WTC11 (cell line): Measurements from ENCODE around the gene ATP8B4. TPM values are rescaled to one million over a fixed set of nuclear protein-coding genes. Genes with fewer than 3 reads are reported as not detected.

Source experiments
- ATAC-seq: fragments of 200-7000 bp; cut with Tn5 transposase; 2 replicates; pipeline ENCODE4 v1.10.0; 2021; ENCODE audit warnings: mild to moderate bottlenecking, moderate library complexity
- CTCF ChIA-PET: fragments of 300-600 bp; sonication (Branson Sonifier 250); formaldehyde crosslinking; loops from one replicate; lab custom pipeline; 2021; ENCODE audit warnings: antibody characterized with exemption; lab: Charles Lee
- POLR2A ChIA-PET: fragments of 350-600 bp; sonication (Branson Sonifier 250); formaldehyde crosslinking; loops from one replicate; lab custom pipeline; 2021; ENCODE audit warnings: antibody characterized with exemption; lab: Charles Lee
- DNase-seq: peaks from one replicate; pipeline ENCODE4 v3.0.0; 2021; ENCODE audit warnings: low spot score
- H3K27ac Mint-ChIP-seq: 2 replicates; pipeline ENCODE4 v1.8.0; 2021; ENCODE audit warnings: mixed read lengths
- H3K27me3 Mint-ChIP-seq: 2 replicates; pipeline ENCODE4 v1.8.0; 2021; ENCODE audit warnings: low read depth, mild to moderate bottlenecking, moderate library complexity, mixed read lengths
- H3K36me3 Mint-ChIP-seq: 2 replicates; pipeline ENCODE4 v1.8.0; 2021; ENCODE audit warnings: mixed read lengths
- H3K4me1 Mint-ChIP-seq: 2 replicates; pipeline ENCODE4 v1.8.0; 2022; ENCODE audit warnings: mixed read lengths
- H3K4me3 Mint-ChIP-seq: 2 replicates; pipeline ENCODE4 v1.8.0; 2021; ENCODE audit warnings: mild to moderate bottlenecking, moderate library complexity, mixed read lengths
- H3K9me3 Mint-ChIP-seq: 2 replicates; pipeline ENCODE4 v1.8.0; 2021; ENCODE audit warnings: mixed read lengths
- ATF1 ChIP-seq: sonication (generic); formaldehyde crosslinking; IDR thresholded peaks from 2 replicates; pipeline ENCODE4 v1.8.1; 2023; ENCODE audit warnings: mild to moderate bottlenecking, moderate library complexity, missing genetic modification reagents
- GRHL2 ChIP-seq: fragments of 250-450 bp; sonication (Bioruptor Pico); IDR thresholded peaks from 2 replicates; pipeline ENCODE4 v1.8.0; 2022; ENCODE audit warnings: mild to moderate bottlenecking, moderate library complexity; ENCODE audit not compliant: insufficient replicate concordance, severe bottlenecking
- IRF2 ChIP-seq: sonication (generic); formaldehyde crosslinking; IDR thresholded peaks from 2 replicates; pipeline ENCODE4 v1.8.0; 2022; ENCODE audit warnings: low read depth, missing genetic modification reagents, borderline replicate concordance
- JAZF1 ChIP-seq: fragments of 250-450 bp; sonication (Bioruptor Pico); IDR thresholded peaks from 2 replicates; pipeline ENCODE4 v1.9.0; 2021; ENCODE audit warnings: moderate library complexity, mild to moderate bottlenecking, inconsistent platforms
- KAT7 ChIP-seq: sonication (generic); formaldehyde crosslinking; IDR thresholded peaks from 2 replicates; pipeline ENCODE4 v1.8.1; 2023; ENCODE audit warnings: missing genetic modification reagents, mild to moderate bottlenecking, borderline replicate concordance
- MYBL2 ChIP-seq: sonication (generic); formaldehyde crosslinking; IDR thresholded peaks from 2 replicates; pipeline ENCODE4 v1.8.1; 2023; ENCODE audit warnings: mild to moderate bottlenecking, moderate library complexity, missing genetic modification reagents
- NFYB ChIP-seq: sonication (generic); formaldehyde crosslinking; conservative IDR thresholded peaks from 2 replicates; pipeline ENCODE4 v1.8.0; 2022; ENCODE audit warnings: low read depth, missing genetic modification reagents
- NR3C1 ChIP-seq: sonication (generic); formaldehyde crosslinking; conservative IDR thresholded peaks from 2 replicates; pipeline ENCODE4 v1.8.1; 2023; ENCODE audit warnings: low read depth, mild to moderate bottlenecking, missing genetic modification reagents
- PRRX2 ChIP-seq: fragments of 250-450 bp; sonication (Bioruptor Pico); IDR thresholded peaks from 2 replicates; pipeline ENCODE4 v1.8.0; 2021; ENCODE audit warnings: mild to moderate bottlenecking
- ZNF232 ChIP-seq: sonication (generic); formaldehyde crosslinking; IDR thresholded peaks from 2 replicates; pipeline ENCODE4 v1.8.0; 2022; ENCODE audit warnings: mild to moderate bottlenecking, missing genetic modification reagents
- ZNF317 ChIP-seq: sonication (generic); formaldehyde crosslinking; IDR thresholded peaks from 2 replicates; pipeline ENCODE4 v1.8.1; 2023; ENCODE audit warnings: low read depth, mild to moderate bottlenecking, moderate library complexity, missing genetic modification reagents, borderline replicate concordance
- ZNF671 ChIP-seq: fragments of 250-450 bp; sonication (Bioruptor Pico); IDR thresholded peaks from 2 replicates; pipeline ENCODE4 v1.8.0; 2021; ENCODE audit warnings: mild to moderate bottlenecking
- total RNA-seq: library from RNA; stranded (reverse); gene quantifications from 3 replicates; pipeline ENCODE4 v1.2.3, GENCODE V29; 2021
- TF ChIP-seq, protein P1 (sequence below): fragments of 250-450 bp; sonication (Bioruptor Pico); IDR thresholded peaks from 2 replicates; pipeline ENCODE4 v2.1.2; 2022; ENCODE audit warnings: mild to moderate bottlenecking, moderate library complexity
- TF ChIP-seq, protein P2 (sequence below): sonication (generic); formaldehyde crosslinking; conservative IDR thresholded peaks from 2 replicates; pipeline ENCODE4 v1.8.1; 2023; ENCODE audit warnings: mild to moderate bottlenecking, low read depth, missing genetic modification reagents, moderate library complexity
- TF ChIP-seq, protein P3 (sequence below): sonication (generic); formaldehyde crosslinking; IDR thresholded peaks from 2 replicates; pipeline ENCODE4 v1.8.0; 2022; ENCODE audit warnings: mild to moderate bottlenecking, missing genetic modification reagents
- TF ChIP-seq, protein P4 (sequence below): sonication (generic); formaldehyde crosslinking; IDR thresholded peaks from 2 replicates; pipeline ENCODE4 v1.8.1; 2022; ENCODE audit warnings: mild to moderate bottlenecking, moderate library complexity, missing genetic modification reagents
- TF ChIP-seq, protein P5 (sequence below): sonication (generic); formaldehyde crosslinking; IDR thresholded peaks from 2 replicates; pipeline ENCODE4 v1.8.1; 2023; ENCODE audit warnings: mild to moderate bottlenecking, missing genetic modification reagents, borderline replicate concordance
- TF ChIP-seq, protein P6 (sequence below): sonication (generic); formaldehyde crosslinking; IDR thresholded peaks from 2 replicates; pipeline ENCODE4 v1.8.1; 2022; ENCODE audit warnings: missing genetic modification reagents, borderline replicate concordance

Gene ATP8B4
- total RNA-seq, 1 experiment from 2014 or later, result 0.37 TPM

DNA sequence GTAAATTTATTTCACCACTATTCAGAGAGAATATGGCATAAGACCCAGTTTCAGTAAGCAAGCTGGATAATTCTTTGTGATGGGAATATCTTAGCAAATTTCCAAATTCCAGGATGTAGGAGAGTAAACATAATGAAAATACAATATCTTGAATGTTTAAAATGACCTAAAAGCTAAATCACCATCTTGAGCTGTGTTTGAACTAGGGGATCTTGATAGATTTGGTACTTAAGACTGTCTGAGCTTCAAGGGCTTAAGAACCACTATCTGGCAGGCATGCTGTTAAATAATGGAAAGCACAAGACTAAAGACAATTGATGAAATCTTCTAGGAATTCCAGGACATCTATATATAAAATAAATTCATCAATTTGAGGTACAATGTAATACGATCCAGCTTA is 217.7 kb downstream of the ATP8B4 start:
- Mint-ChIP-seq H3K27me3 (no peaks in the 10 kb centered on the region), H3K36me3 (no peaks in the 10 kb centered on the region), H3K9me3 (0 out of 2 replicates have a peak, but pooled peaks cover 5% of the 10 kb centered on the region), H3K4me1 (peaks cover 21% of the 10 kb centered on the region), H3K27ac (no peak overlapping the region), H3K4me3 (no peak overlapping the region)
- ATAC-seq, result no peak
- TF ChIP-seq, protein P1, sequence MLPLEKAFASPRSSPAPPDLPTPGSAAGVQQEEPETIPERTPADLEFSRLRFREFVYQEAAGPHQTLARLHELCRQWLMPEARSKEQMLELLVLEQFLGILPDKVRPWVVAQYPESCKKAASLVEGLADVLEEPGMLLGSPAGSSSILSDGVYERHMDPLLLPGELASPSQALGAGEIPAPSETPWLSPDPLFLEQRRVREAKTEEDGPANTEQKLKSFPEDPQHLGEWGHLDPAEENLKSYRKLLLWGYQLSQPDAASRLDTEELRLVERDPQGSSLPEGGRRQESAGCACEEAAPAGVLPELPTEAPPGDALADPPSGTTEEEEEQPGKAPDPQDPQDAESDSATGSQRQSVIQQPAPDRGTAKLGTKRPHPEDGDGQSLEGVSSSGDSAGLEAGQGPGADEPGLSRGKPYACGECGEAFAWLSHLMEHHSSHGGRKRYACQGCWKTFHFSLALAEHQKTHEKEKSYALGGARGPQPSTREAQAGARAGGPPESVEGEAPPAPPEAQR (CRISPR knock-in tag), result no peak
- TF ChIP-seq ATF1, result no peak
- no peak for TF ChIP-seq NR3C1
- TF ChIP-seq, protein P2, sequence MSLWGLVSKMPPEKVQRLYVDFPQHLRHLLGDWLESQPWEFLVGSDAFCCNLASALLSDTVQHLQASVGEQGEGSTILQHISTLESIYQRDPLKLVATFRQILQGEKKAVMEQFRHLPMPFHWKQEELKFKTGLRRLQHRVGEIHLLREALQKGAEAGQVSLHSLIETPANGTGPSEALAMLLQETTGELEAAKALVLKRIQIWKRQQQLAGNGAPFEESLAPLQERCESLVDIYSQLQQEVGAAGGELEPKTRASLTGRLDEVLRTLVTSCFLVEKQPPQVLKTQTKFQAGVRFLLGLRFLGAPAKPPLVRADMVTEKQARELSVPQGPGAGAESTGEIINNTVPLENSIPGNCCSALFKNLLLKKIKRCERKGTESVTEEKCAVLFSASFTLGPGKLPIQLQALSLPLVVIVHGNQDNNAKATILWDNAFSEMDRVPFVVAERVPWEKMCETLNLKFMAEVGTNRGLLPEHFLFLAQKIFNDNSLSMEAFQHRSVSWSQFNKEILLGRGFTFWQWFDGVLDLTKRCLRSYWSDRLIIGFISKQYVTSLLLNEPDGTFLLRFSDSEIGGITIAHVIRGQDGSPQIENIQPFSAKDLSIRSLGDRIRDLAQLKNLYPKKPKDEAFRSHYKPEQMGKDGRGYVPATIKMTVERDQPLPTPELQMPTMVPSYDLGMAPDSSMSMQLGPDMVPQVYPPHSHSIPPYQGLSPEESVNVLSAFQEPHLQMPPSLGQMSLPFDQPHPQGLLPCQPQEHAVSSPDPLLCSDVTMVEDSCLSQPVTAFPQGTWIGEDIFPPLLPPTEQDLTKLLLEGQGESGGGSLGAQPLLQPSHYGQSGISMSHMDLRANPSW (CRISPR knock-in tag), result no peak
- no peak for TF ChIP-seq PRRX2 (CRISPR knock-in tag)
- no peak for TF ChIP-seq IRF2 (CRISPR knock-in tag)
- TF ChIP-seq, protein P3, sequence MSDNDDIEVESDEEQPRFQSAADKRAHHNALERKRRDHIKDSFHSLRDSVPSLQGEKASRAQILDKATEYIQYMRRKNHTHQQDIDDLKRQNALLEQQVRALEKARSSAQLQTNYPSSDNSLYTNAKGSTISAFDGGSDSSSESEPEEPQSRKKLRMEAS (CRISPR knock-in tag), result no peak
- TF ChIP-seq KAT7 (CRISPR knock-in tag), result no peak
- no peak for TF ChIP-seq ZNF671 (CRISPR knock-in tag)
- TF ChIP-seq ZNF317, result no peak
- TF ChIP-seq GRHL2 (CRISPR knock-in tag), result no peak
- TF ChIP-seq, protein P4, sequence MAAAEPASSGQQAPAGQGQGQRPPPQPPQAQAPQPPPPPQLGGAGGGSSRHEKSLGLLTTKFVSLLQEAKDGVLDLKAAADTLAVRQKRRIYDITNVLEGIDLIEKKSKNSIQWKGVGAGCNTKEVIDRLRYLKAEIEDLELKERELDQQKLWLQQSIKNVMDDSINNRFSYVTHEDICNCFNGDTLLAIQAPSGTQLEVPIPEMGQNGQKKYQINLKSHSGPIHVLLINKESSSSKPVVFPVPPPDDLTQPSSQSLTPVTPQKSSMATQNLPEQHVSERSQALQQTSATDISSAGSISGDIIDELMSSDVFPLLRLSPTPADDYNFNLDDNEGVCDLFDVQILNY (CRISPR knock-in tag), result no peak
- TF ChIP-seq JAZF1 (CRISPR knock-in tag), result no peak
- no peak for TF ChIP-seq NFYB (CRISPR knock-in tag)
- no peak for TF ChIP-seq ZNF232 (CRISPR knock-in tag)
- TF ChIP-seq MYBL2 (CRISPR knock-in tag), result no peak
- TF ChIP-seq, protein P5, sequence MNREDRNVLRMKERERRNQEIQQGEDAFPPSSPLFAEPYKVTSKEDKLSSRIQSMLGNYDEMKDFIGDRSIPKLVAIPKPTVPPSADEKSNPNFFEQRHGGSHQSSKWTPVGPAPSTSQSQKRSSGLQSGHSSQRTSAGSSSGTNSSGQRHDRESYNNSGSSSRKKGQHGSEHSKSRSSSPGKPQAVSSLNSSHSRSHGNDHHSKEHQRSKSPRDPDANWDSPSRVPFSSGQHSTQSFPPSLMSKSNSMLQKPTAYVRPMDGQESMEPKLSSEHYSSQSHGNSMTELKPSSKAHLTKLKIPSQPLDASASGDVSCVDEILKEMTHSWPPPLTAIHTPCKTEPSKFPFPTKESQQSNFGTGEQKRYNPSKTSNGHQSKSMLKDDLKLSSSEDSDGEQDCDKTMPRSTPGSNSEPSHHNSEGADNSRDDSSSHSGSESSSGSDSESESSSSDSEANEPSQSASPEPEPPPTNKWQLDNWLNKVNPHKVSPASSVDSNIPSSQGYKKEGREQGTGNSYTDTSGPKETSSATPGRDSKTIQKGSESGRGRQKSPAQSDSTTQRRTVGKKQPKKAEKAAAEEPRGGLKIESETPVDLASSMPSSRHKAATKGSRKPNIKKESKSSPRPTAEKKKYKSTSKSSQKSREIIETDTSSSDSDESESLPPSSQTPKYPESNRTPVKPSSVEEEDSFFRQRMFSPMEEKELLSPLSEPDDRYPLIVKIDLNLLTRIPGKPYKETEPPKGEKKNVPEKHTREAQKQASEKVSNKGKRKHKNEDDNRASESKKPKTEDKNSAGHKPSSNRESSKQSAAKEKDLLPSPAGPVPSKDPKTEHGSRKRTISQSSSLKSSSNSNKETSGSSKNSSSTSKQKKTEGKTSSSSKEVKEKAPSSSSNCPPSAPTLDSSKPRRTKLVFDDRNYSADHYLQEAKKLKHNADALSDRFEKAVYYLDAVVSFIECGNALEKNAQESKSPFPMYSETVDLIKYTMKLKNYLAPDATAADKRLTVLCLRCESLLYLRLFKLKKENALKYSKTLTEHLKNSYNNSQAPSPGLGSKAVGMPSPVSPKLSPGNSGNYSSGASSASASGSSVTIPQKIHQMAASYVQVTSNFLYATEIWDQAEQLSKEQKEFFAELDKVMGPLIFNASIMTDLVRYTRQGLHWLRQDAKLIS (CRISPR knock-in tag), result no peak
- TF ChIP-seq, protein P6, sequence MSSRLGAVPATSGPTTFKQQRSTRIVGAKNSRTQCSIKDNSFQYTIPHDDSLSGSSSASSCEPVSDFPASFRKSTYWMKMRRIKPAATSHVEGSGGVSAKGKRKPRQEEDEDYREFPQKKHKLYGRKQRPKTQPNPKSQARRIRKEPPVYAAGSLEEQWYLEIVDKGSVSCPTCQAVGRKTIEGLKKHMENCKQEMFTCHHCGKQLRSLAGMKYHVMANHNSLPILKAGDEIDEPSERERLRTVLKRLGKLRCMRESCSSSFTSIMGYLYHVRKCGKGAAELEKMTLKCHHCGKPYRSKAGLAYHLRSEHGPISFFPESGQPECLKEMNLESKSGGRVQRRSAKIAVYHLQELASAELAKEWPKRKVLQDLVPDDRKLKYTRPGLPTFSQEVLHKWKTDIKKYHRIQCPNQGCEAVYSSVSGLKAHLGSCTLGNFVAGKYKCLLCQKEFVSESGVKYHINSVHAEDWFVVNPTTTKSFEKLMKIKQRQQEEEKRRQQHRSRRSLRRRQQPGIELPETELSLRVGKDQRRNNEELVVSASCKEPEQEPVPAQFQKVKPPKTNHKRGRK, result no peak
- DNase-seq, result no peak
- ChIA-PET POLR2A (no interaction called here), CTCF (interaction anchor here (2.4 kb wide), 1 partner anchor 24 kb away, joined by 9 read pairs; no protein-coding TSS in a partner anchor)
